Prostate gland (tissue), 2 donors: ENCODE data around the gene KRT85. TPM values are rescaled to one million over a fixed set of nuclear protein-coding genes. Genes with fewer than 3 reads are reported as not detected.
"Not testable (repeated sequence)": the region's sequence is repeated elsewhere in the genome, so short reads cannot be mapped to it uniquely, and the experiment has no call there.

Source experiments
- DNase-seq: peaks from one replicate; pipeline ENCODE4 v3.0.0-alpha.2; 2019; ENCODE audit warnings: low spot score
- H3K27ac ChIP-seq, 2 donors: fragments of 200-600 bp; sonication (generic); 2 replicates each; pipeline ENCODE4 v1.5.1; 2017 to 2019
- H3K27me3 ChIP-seq: fragments of 200-600 bp; sonication (generic); replicated peaks from 2 replicates; pipeline ENCODE4 v1.5.1; 2019; ENCODE audit not compliant: insufficient read depth
- H3K36me3 ChIP-seq, 2 donors: fragments of 200-600 bp; sonication (generic); 1 replicate in 1 of 2; 2 replicates in 1 of 2; pipeline versions ENCODE4 v1.5.1 to v1.8.1; 2017 to 2019
- H3K4me1 ChIP-seq: fragments of 200-600 bp; sonication (generic); replicated peaks from 2 replicates; pipeline ENCODE4 v1.5.1; 2019
- H3K4me3 ChIP-seq, 2 donors: fragments of 200-600 bp; sonication (generic); 2 replicates each; pipeline ENCODE4 v1.5.1; 2017 to 2019
- H3K9me3 ChIP-seq: fragments of 200-600 bp; sonication (generic); 2 replicates; pipeline ENCODE4 v1.5.1; 2017
- POLR2A ChIP-seq: fragments of 450-650 bp; IDR thresholded peaks from one replicate; pipeline ENCODE4 v1.6.1; 2016; ENCODE audit warnings: antibody characterized with exemption, mild to moderate bottlenecking
- POLR2AphosphoS5 ChIP-seq: sonication (generic); formaldehyde crosslinking; IDR thresholded peaks from one replicate; pipeline ENCODE4 v1.6.1; 2017; ENCODE audit warnings: antibody characterized with exemption
- WGBS: methylation state at CpG from one replicate; pipeline ENCODE4 v1.1.5; 2018; 5-methylcytosine and 5-hydroxymethylcytosine counted together
- intact Hi-C: fragments of 100-400 bp; cut with DNase I; formaldehyde crosslinking; loops from one replicate; pipeline ENCODE4 v1.14.2; 2022
- total RNA-seq, 2 donors: library from RNA; depleted of rRNA; stranded (reverse); fragments of >200 nt; gene quantifications; one replicate each; pipeline ENCODE4 v1.1.0, GENCODE V29; 2016
- TF ChIP-seq, protein P1 (sequence below), 4 experiments: fragments of 200-600 bp in 2 of 4; fragments of 450-650 bp in 2 of 4; sonication (generic) in 2 of 4; IDR thresholded peaks; 1 replicate in 3 of 4; 2 replicates in 1 of 4; pipeline ENCODE4 v1.5.1; 2016 to 2019; ENCODE audit warnings: antibody characterized with exemption in 4 of 4, mild to moderate bottlenecking in 2 of 4, moderate library complexity in 2 of 4

Gene KRT85
- total RNA-seq, 2 donors from 2014 or later: not detected

DNA sequence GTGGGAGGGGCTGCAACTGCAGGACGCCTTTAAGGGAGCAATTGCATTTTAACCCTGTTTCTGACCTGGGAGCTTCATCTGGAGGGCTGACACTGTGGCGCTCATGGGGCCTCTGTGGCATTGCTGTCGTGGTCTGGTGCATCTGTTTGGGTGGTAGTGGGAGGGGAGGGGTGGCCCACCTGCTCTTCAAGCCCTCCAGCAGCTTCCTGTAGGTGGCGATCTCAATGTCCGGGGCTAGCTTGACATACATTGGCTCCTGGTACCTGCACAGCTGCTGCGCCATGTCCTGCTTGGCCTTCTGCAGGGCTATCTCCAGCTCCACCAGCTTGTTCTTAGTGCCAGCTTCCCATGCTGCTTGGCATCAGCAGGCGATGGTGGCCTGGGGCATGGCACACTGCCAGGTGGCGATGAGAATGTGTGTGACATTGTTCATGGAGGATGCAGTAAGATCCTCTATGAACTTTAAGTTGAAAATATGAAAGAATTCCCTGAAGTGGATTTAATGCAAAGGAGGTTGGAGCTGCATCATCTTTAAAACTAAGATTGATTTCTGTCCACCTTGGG, 46.6 kb upstream of the KRT85 start:
- Histone ChIP-seq H3K36me3 (no peaks in the 10 kb centered on the region), H3K27me3 (no peaks in the 10 kb centered on the region), H3K27ac (no peak overlapping the region), H3K4me3 (no peak overlapping the region), H3K4me1 (no peaks in the 10 kb centered on the region), H3K9me3 (no peaks in the 10 kb centered on the region)
- WGBS: 71% methylated on average over 8 of the region's 8 CpGs
- TF ChIP-seq POLR2AphosphoS5 (no peak), POLR2A (no peak)
- TF ChIP-seq, protein P1, sequence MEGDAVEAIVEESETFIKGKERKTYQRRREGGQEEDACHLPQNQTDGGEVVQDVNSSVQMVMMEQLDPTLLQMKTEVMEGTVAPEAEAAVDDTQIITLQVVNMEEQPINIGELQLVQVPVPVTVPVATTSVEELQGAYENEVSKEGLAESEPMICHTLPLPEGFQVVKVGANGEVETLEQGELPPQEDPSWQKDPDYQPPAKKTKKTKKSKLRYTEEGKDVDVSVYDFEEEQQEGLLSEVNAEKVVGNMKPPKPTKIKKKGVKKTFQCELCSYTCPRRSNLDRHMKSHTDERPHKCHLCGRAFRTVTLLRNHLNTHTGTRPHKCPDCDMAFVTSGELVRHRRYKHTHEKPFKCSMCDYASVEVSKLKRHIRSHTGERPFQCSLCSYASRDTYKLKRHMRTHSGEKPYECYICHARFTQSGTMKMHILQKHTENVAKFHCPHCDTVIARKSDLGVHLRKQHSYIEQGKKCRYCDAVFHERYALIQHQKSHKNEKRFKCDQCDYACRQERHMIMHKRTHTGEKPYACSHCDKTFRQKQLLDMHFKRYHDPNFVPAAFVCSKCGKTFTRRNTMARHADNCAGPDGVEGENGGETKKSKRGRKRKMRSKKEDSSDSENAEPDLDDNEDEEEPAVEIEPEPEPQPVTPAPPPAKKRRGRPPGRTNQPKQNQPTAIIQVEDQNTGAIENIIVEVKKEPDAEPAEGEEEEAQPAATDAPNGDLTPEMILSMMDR (IDR thresholded peaks at IDR 0.05): no peak
- intact Hi-C loops: no loop called here
- no peak for DNase-seq

DNA sequence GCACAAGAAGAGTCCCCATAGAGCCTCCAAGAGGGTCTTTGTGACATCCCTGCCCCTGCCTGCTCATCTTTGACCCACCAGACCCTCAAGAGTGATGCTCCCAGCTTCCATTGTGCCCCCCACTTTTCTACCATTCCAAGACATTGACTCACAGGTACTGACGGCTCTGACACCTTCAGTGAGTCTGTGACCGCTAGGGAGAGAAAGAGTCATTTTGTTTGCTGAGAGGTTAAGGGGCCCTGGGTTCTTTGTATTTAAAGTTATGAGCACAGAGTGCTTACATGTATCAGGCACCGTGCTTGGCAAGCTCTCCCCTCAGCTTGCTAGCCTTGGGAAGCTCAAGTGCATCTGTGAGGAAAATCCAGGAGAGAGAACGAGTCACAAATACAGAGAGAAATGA, 45.9 kb upstream of the KRT85 start:
- Histone ChIP-seq H3K4me1 (no peaks in the 10 kb centered on the region), H3K4me3 (no peak overlapping the region), H3K27ac (no peak overlapping the region), H3K36me3 (no peaks in the 10 kb centered on the region), H3K9me3 (no peaks in the 10 kb centered on the region), H3K27me3 (no peaks in the 10 kb centered on the region)
- WGBS: 59% methylated on average over 4 of the region's 4 CpGs
- no peak for DNase-seq
- intact Hi-C loops: no loop called here
- TF ChIP-seq, protein P1 (IDR thresholded peaks at IDR 0.05): no peak
- TF ChIP-seq POLR2A (no peak), POLR2AphosphoS5 (no peak)

- no peaks in the 10 kb centered on the region for H3K4me1 ChIP-seq
- H3K36me3 ChIP-seq: no peaks in the 10 kb centered on the region
- intact Hi-C loops: no loop called here
- H3K27ac ChIP-seq: no peak overlapping the region
- no peaks in the 10 kb centered on the region for H3K9me3 ChIP-seq
- no peak for TF ChIP-seq POLR2AphosphoS5
- TF ChIP-seq, protein P1 (IDR thresholded peaks at IDR 0.05): no peak
- no peak for TF ChIP-seq POLR2A
- no peaks in the 10 kb centered on the region for H3K27me3 ChIP-seq
- H3K4me3 ChIP-seq: no peak overlapping the region
- WGBS: 93% methylated on average over 10 of the region's 10 CpGs
- DNase-seq: no peak
These were observed 44.5 kb upstream of the KRT85 start for GRCh38 chr12:52411815-52412214.

DNA sequence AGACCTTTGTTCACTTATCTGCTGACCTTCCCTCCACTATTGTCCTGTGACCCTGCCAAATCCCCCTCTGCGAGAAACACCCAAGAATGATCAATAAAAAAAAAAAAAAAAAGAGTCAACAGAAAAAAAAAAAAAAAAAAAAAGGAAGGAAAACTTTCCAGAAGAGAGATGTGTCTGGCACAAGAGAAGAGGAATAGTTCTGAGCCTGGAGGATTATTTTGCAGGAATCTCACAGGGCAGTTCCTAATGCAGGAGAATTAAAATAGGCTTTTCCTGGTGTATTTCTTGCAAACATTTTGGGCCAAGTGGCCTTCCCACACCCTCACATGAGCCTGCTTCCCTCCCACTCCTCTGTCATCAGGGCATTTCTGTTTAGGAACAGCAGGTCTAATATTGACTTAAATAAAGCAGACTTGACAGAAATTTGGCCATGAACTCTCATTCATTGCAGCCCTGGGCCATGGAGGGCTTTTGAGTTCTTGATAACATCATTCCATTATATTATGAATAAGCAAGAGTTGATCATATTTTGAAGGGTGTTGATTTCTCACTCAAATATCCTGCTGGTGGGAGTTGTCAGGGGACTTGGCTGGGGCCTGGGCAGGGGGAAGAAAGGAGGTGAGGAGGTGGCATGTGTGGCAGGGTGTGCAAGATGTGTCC, 43.4 kb upstream of the KRT85 start:
- H3K4me1 ChIP-seq, H3K27ac ChIP-seq, intact Hi-C loops, H3K9me3 ChIP-seq, DNase-seq, H3K36me3 ChIP-seq, H3K4me3 ChIP-seq, H3K27me3 ChIP-seq: not testable (repeated sequence)
- no CpG with 5 or more reads among the region's 1 CpG for WGBS

DNA sequence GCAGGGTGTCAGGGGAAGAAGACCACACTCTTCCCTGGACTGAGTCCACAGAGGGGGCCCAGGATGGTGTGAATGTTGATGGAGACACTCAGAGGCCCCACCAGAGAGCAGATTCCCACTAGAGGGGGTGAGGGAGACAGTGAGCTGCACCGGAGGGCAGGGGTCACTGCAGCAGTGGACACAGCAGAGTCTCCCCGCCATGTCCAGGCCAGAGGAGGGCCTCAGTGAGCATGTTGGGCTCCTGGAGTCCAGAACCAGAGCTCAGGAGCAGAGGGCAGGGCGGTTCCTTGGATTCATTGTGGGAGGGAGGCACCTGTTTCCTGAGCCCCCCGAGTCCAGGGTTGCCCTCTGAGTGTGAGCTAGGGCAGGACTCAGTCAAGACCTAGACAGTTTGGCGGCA, 40.6 kb upstream of the KRT85 start:
- no peaks in the 10 kb centered on the region for H3K9me3 ChIP-seq
- no peak for DNase-seq
- H3K27me3 ChIP-seq: no peaks in the 10 kb centered on the region
- no peak overlapping the region for H3K4me3 ChIP-seq
- WGBS: 84% methylated on average over 5 of the region's 5 CpGs
- no peaks in the 10 kb centered on the region for H3K36me3 ChIP-seq
- H3K27ac ChIP-seq: no peak overlapping the region
- intact Hi-C loops: no loop called here
- H3K4me1 ChIP-seq: no peaks in the 10 kb centered on the region
- TF ChIP-seq POLR2AphosphoS5 (no peak), POLR2A (no peak)
- TF ChIP-seq, protein P1 (IDR thresholded peaks at IDR 0.05): no peak
